NCI-H2081 (cell line): ENCODE results near the gene TPCN2.
"Not testable (repeated sequence)": the region's sequence is repeated elsewhere in the genome, so short reads cannot be mapped to it uniquely, and the experiment has no call there.

Experiments
- DNase-seq, 2 experiments: peaks; one replicate each; lab custom pipeline; 2025; lab: John Stamatoyannopoulos, UW

The TPCN2 gene

GRCh38 chr11:69048694-69049489 is at the start of gene TPCN2:
Gene TPCN2 (plus strand): TSS chr11:69048932. CDS start chr11:69048998, 66 bp downstream.
- DNase-seq: peak; percentile 93 to 94

GRCh38 chr11:68999093-68999747 is 49.5 kb upstream of the TPCN2 start:
- DNase-seq: no peak

GRCh38 chr11:68999748-69000355 is 48.9 kb upstream of the TPCN2 start:
- DNase-seq: not testable (repeated sequence)

- DNase-seq: no peak
Measured at GRCh38 chr11:69000391-69000790, 48.3 kb upstream of the TPCN2 start.

- no peak for DNase-seq
Measured at GRCh38 chr11:69000831-69001242, 47.9 kb upstream of the TPCN2 start.

- no peak for DNase-seq
Measured at GRCh38 chr11:69001243-69002081, 47.3 kb upstream of the TPCN2 start.

- DNase-seq: no peak
Measured at GRCh38 chr11:69002110-69002569, 46.6 kb upstream of the TPCN2 start.

- no peak for DNase-seq
Measured at GRCh38 chr11:69002570-69003231, 46.0 kb upstream of the TPCN2 start.

GRCh38 chr11:69003301-69003865 is 45.3 kb upstream of the TPCN2 start:
- no peak for DNase-seq

GRCh38 chr11:69003866-69004367 is 44.8 kb upstream of the TPCN2 start:
- DNase-seq: no peak

GRCh38 chr11:69004411-69005182 is 44.1 kb upstream of the TPCN2 start:
- DNase-seq: no peak

- DNase-seq: no peak
Measured at GRCh38 chr11:69005183-69005630, 43.5 kb upstream of the TPCN2 start.

GRCh38 chr11:69005631-69006368 is 42.9 kb upstream of the TPCN2 start:
- no peak for DNase-seq

GRCh38 chr11:69006816-69007215 is 41.9 kb upstream of the TPCN2 start:
- no peak for DNase-seq

GRCh38 chr11:69007975-69008381 is 40.8 kb upstream of the TPCN2 start:
- no peak for DNase-seq

- no peak for DNase-seq
Measured at GRCh38 chr11:69008737-69009440, 39.8 kb upstream of the TPCN2 start.

GRCh38 chr11:69009441-69010211 is 39.1 kb upstream of the TPCN2 start:
- DNase-seq: no peak

GRCh38 chr11:69010361-69010891 is 38.3 kb upstream of the TPCN2 start:
- DNase-seq: no peak
